Stimulated activated naive CD4-positive, alpha-beta T cell (primary cell): ENCODE results near the gene NXPH1.
"Not testable (repeated sequence)": the region's sequence is repeated elsewhere in the genome, so short reads cannot be mapped to it uniquely, and the experiment has no call there.

Experiments used
- DNase-seq, 6 experiments: peaks; one replicate each; lab custom pipeline; 2025; lab: John Stamatoyannopoulos, UW

Gene NXPH1

GRCh38 chr7:8719102-8719501 is 285.7 kb downstream of the NXPH1 start:
- DNase-seq, result no peak

GRCh38 chr7:8724080-8724718 is 290.8 kb downstream of the NXPH1 start:
- no peak for DNase-seq

GRCh38 chr7:8731756-8732155 is 298.3 kb downstream of the NXPH1 start:
- not testable (repeated sequence) for DNase-seq

- no peak for DNase-seq
These were observed 306.4 kb downstream of the NXPH1 start for GRCh38 chr7:8739837-8740236.

- no peak for DNase-seq
These were observed 309.4 kb downstream of the NXPH1 start for GRCh38 chr7:8742837-8743236.

- no peak for DNase-seq
These were observed 313.9 kb downstream of the NXPH1 start for GRCh38 chr7:8747338-8747737.

GRCh38 chr7:8751557-8752231 is 318.3 kb downstream of the NXPH1 start:
- no peak for DNase-seq

GRCh38 chr7:8753355-8753754 is 319.9 kb downstream of the NXPH1 start:
- DNase-seq, result no peak

- DNase-seq, result no peak
These were observed 328.3 kb downstream of the NXPH1 start for GRCh38 chr7:8761731-8762130.

- DNase-seq, result no peak
These were observed 329.4 kb downstream of the NXPH1 start for GRCh38 chr7:8762803-8763202.

GRCh38 chr7:8765374-8765773 is 332.0 kb downstream of the NXPH1 start:
- DNase-seq, result no peak

GRCh38 chr7:8773518-8773917 is 340.1 kb downstream of the NXPH1 start:
- no peak for DNase-seq

GRCh38 chr7:8778459-8778858 is 345.1 kb downstream of the NXPH1 start:
- DNase-seq, result no peak

GRCh38 chr7:8781166-8781565 is 347.8 kb downstream of the NXPH1 start:
- DNase-seq, result no peak

- DNase-seq, result no peak
These were observed 349.8 kb downstream of the NXPH1 start for GRCh38 chr7:8783229-8783628.

GRCh38 chr7:8785081-8785480 is 351.7 kb downstream of the NXPH1 start:
- DNase-seq, result no peak

- DNase-seq, result no peak
These were observed 367.6 kb downstream of the NXPH1 start for GRCh38 chr7:8800986-8801385.
